Kidney (tissue), 14 donors: ENCODE measurements around the gene NPY5R. TPM values are rescaled to one million over a fixed set of nuclear protein-coding genes. Genes with fewer than 3 reads are reported as not detected.

Experiments used
- DNase-seq, 5 donors: peaks; one replicate each; pipeline ENCODE4 v3.0.0-alpha.2; 2013 to 2020
- FAIRE-seq: peaks from 2 replicates; lab custom pipeline; 2012; peaks lifted over from hg19 to GRCh38; lab: Jason Lieb, UNC
- H3K27ac ChIP-seq, 2 donors: one replicate each; pipeline ENCODE4 v1.7.0; 2013; ENCODE audit warnings: low read depth in 2 of 2, low read length in 2 of 2, inconsistent platforms in 1 of 2
- H3K27me3 ChIP-seq: one replicate; pipeline ENCODE4 v1.7.1; 2013; ENCODE audit warnings: low read length, inconsistent platforms; ENCODE audit not compliant: control insufficient read depth, insufficient read depth
- H3K36me3 ChIP-seq, 3 donors: one replicate each; pipeline versions ENCODE4 v1.7.0 to v1.7.1; 2013; ENCODE audit warnings: low read length in 3 of 3, control low read depth in 1 of 3, inconsistent platforms in 1 of 3; ENCODE audit not compliant: insufficient read depth in 3 of 3, control insufficient read depth in 2 of 3
- H3K4me1 ChIP-seq, 3 donors: one replicate each; pipeline versions ENCODE4 v1.7.0 to v1.7.1; 2013; ENCODE audit warnings: low read length in 3 of 3, inconsistent platforms in 1 of 3, low read depth in 1 of 3; ENCODE audit not compliant: control insufficient read depth in 2 of 3, insufficient read depth in 2 of 3
- H3K4me3 ChIP-seq, 3 donors: one replicate each; pipeline versions ENCODE4 v1.7.0 to v1.8.1; 2013; ENCODE audit warnings: low read length in 3 of 3, control low read depth in 1 of 3, inconsistent platforms in 1 of 3
- H3K9ac ChIP-seq, 3 donors: one replicate each; pipeline versions ENCODE4 v1.7.0 to v1.7.1; 2013; ENCODE audit warnings: low read length in 3 of 3, control low read depth in 1 of 3, inconsistent platforms in 1 of 3
- H3K9me3 ChIP-seq, 3 donors: one replicate each; pipeline versions ENCODE4 v1.7.0 to v1.7.1; 2013; ENCODE audit warnings: low read length in 3 of 3, control low read depth in 1 of 3, inconsistent platforms in 1 of 3; ENCODE audit not compliant: control insufficient read depth in 2 of 3, insufficient read depth in 1 of 3
- intact Hi-C: fragments of 100-400 bp; cut with DNase I; formaldehyde crosslinking; loops from one replicate; pipeline ENCODE4 v1.11.1; 2022
- polyA plus RNA-seq: library from polyadenylated mRNA; stranded (reverse); fragments of 350-450 nt; fragmentation: Illumina TruSeq; extraction: RNeasy Lipid Tissue Mini Kit (QIAGEN cat#74804); gene quantifications from one replicate; pipeline ENCODE4 v1.2.3, GENCODE V29; 2014; ENCODE audit warnings: low read depth, low replicate concordance; ENCODE audit not compliant: insufficient read depth
- total RNA-seq: library from RNA; stranded (reverse); fragmentation: NEBNext Ultra II Directional; extraction: Animal tissue kit (Norgen Biotek cat#: 25700); gene quantifications from one replicate; pipeline ENCODE4 v1.2.1, GENCODE V29; 2021
- TF ChIP-seq, protein P1 (sequence below): IDR thresholded peaks from 3 replicates; pipeline ENCODE4 v1.5.1; 2012; ENCODE audit warnings: mild to moderate bottlenecking, moderate library complexity, borderline replicate concordance; ENCODE audit not compliant: insufficient read depth; ENCODE audit errors: extremely low read depth
- donor health status: control.
- donor health status: control.
- donor health status: control.
- donor health status: control.
- donor health status: control.
- donor health status: DM: yes; HTN: yes; CAD: no.
- donor health status: Normal renal cell carcinoma (clear cell type).

The NPY5R gene
- total and polyA plus RNA-seq, 2 donors from 2014 or later: 1.2 to 3.0 TPM

DNA sequence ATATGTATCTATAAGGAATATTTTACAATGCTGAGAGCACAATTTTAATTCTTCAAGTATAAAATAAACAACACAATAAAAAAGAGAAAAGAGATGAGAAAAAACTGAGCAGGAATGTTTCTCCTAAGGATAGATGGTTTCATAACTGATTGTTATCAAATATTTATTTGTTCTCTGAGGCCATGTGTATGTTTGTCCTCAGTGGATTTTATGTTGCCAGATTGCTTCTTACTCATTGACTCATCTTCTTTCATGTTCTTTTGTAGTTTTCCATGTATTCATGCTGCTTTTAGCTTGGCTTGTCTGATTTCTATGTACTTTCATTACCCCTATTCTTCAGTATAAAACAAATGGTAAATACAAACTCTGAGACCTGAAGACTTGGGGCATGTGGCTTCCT lies 41.2 kb downstream of the NPY5R start:
- Histone ChIP-seq H3K4me3 (no peak overlapping the region), H3K9ac (no peak overlapping the region), H3K27ac (no peak overlapping the region), H3K36me3 (no peaks in the 10 kb centered on the region), H3K4me1 (no peaks in the 10 kb centered on the region), H3K27me3 (no peaks in the 10 kb centered on the region), H3K9me3 (no peaks in the 10 kb centered on the region)
- intact Hi-C loops: no loop called here
- TF ChIP-seq, protein P1, sequence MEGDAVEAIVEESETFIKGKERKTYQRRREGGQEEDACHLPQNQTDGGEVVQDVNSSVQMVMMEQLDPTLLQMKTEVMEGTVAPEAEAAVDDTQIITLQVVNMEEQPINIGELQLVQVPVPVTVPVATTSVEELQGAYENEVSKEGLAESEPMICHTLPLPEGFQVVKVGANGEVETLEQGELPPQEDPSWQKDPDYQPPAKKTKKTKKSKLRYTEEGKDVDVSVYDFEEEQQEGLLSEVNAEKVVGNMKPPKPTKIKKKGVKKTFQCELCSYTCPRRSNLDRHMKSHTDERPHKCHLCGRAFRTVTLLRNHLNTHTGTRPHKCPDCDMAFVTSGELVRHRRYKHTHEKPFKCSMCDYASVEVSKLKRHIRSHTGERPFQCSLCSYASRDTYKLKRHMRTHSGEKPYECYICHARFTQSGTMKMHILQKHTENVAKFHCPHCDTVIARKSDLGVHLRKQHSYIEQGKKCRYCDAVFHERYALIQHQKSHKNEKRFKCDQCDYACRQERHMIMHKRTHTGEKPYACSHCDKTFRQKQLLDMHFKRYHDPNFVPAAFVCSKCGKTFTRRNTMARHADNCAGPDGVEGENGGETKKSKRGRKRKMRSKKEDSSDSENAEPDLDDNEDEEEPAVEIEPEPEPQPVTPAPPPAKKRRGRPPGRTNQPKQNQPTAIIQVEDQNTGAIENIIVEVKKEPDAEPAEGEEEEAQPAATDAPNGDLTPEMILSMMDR: no peak
- FAIRE-seq (no peak), DNase-seq (no peak)

- Histone ChIP-seq H3K36me3 (no peaks in the 10 kb centered on the region), H3K27ac (no peak overlapping the region), H3K27me3 (no peaks in the 10 kb centered on the region), H3K9me3 (no peaks in the 10 kb centered on the region), H3K4me3 (no peak overlapping the region), H3K9ac (no peak overlapping the region), H3K4me1 (no peaks in the 10 kb centered on the region)
- intact Hi-C loops: no loop called here
- TF ChIP-seq, protein P1: no peak
- FAIRE-seq (no peak), DNase-seq (no peak)
Observed at GRCh38 chr4:163385466-163385865, 41.8 kb downstream of the NPY5R start.

- DNase-seq: peak in 1 of 5 donors; percentile 23
- intact Hi-C loops: no loop called here
- TF ChIP-seq, protein P1: no peak
Observed at GRCh38 chr4:163391756-163392155, 48.1 kb downstream of the NPY5R start.

DNA sequence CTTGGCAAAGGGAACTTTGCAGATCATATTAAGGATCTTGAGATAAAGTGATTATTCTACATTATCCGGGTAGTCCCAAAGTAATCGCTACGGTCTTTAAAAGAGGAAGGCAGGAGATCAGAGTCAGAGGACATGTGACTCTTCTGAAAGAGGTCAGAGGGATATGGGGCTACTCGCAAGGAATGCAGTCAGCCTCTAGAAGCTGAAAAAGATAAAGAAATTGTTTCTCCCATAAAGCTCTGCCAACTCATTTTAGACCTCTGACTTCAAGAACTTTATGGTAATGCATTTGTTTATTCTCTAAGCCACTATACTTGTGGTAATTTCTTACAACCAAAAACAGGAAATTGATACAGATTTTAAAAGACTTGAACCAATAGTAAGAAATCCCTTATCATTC lies 48.6 kb downstream of the NPY5R start:
- Histone ChIP-seq H3K36me3 (no peaks in the 10 kb centered on the region), H3K9ac (no peak overlapping the region), H3K27me3 (no peaks in the 10 kb centered on the region), H3K27ac (no peak overlapping the region), H3K4me1 (no peaks in the 10 kb centered on the region), H3K4me3 (no peak overlapping the region), H3K9me3 (no peaks in the 10 kb centered on the region)
- DNase-seq (no peak), FAIRE-seq (no peak)
- intact Hi-C loops: no loop called here
- TF ChIP-seq, protein P1: no peak

More at GRCh38 chr4:163391756-163392155, 48.1 kb downstream of the NPY5R start:
- no peak for FAIRE-seq
- no peak overlapping the region for H3K4me3 ChIP-seq
- H3K9me3 ChIP-seq: no peaks in the 10 kb centered on the region
- no peaks in the 10 kb centered on the region for H3K27me3 ChIP-seq
- no peaks in the 10 kb centered on the region for H3K36me3 ChIP-seq
- H3K4me1 ChIP-seq: no peaks in the 10 kb centered on the region
- H3K9ac ChIP-seq: no peak overlapping the region
- H3K27ac ChIP-seq: peak overlapping the region in 1 of 2 donors; percentile 14
